ENCODE measurements around the gene GPR142.

GPR142 gene

GRCh38 chr17:74408815-74409214, 41.5 kb downstream of the GPR142 start:
- H3K27ac ChIP-seq (ENCODE audit: low read length) = no peak overlapping the region
- DNase-seq (no peak), ATAC-seq (ENCODE audit: insufficient read depth, low read depth) (no peak)
- no peak overlapping the region for H2AFZ ChIP-seq (ENCODE audit: low read depth, low read length)
- no peak overlapping the region for H3K4me3 ChIP-seq (ENCODE audit: low read depth in 1 of 2, low read length in 2 of 2)
- no peaks in the 10 kb centered on the region for H3K27me3 ChIP-seq (ENCODE audit: insufficient read depth, low read length, poor library complexity)
- no peaks in the 10 kb centered on the region for H3K36me3 ChIP-seq (ENCODE audit: insufficient read depth, low read length)
- no peaks in the 10 kb centered on the region for H4K20me1 ChIP-seq (ENCODE audit: insufficient read depth, low read length)
- H3K9ac ChIP-seq (ENCODE audit: low read depth, low read length) = no peak overlapping the region
- H3K79me2 ChIP-seq (ENCODE audit: insufficient read depth, low read length) = no peaks in the 10 kb centered on the region
- no peak for TF ChIP-seq CTCF (IDR thresholded peaks at IDR 0.05; ENCODE audit: borderline replicate concordance, extremely low read depth, low read length, poor library complexity, severe bottlenecking)
- TF ChIP-seq EZH2 (IDR thresholded peaks at IDR 0.05; ENCODE audit: borderline replicate concordance, low read depth, low read length, severe bottlenecking) = no peak
- H3K9me3 ChIP-seq (ENCODE audit: insufficient read depth, low read length, severe bottlenecking) = no peaks in the 10 kb centered on the region
- no peaks in the 10 kb centered on the region for H3K4me1 ChIP-seq (ENCODE audit: insufficient read depth, low read length)
- H3K4me2 ChIP-seq (ENCODE audit: insufficient read depth, low read length) = no peak overlapping the region

- ATAC-seq (ENCODE audit: insufficient read depth, low read depth) (no peak), DNase-seq (no peak)
- no peak overlapping the region for H2AFZ ChIP-seq (ENCODE audit: low read depth, low read length)
These were observed 42.7 kb downstream of the GPR142 start for GRCh38 chr17:74410001-74410443.

GRCh38 chr17:74412581-74412980, 45.3 kb downstream of the GPR142 start:
- H4K20me1 ChIP-seq (ENCODE audit: insufficient read depth, low read length) = no peaks in the 10 kb centered on the region
- no peak overlapping the region for H3K9ac ChIP-seq (ENCODE audit: low read depth, low read length)
- ATAC-seq (ENCODE audit: insufficient read depth, low read depth) (no peak), DNase-seq (no peak)
- H3K4me2 ChIP-seq (ENCODE audit: insufficient read depth, low read length) = no peak overlapping the region
- no peaks in the 10 kb centered on the region; the same call in 1 of the 2 replicates for H3K4me1 ChIP-seq (ENCODE audit: insufficient read depth, low read length)
- no peak for TF ChIP-seq EZH2 (IDR thresholded peaks at IDR 0.05; ENCODE audit: borderline replicate concordance, low read depth, low read length, severe bottlenecking)
- no peaks in the 10 kb centered on the region for H3K9me3 ChIP-seq (ENCODE audit: insufficient read depth, low read length, severe bottlenecking)
- no peak overlapping the region for H3K4me3 ChIP-seq (ENCODE audit: low read depth in 1 of 2, low read length in 2 of 2)
- H2AFZ ChIP-seq (ENCODE audit: low read depth, low read length) = no peak overlapping the region
- H3K27me3 ChIP-seq (ENCODE audit: insufficient read depth, low read length, poor library complexity) = no peaks in the 10 kb centered on the region
- no peaks in the 10 kb centered on the region for H3K79me2 ChIP-seq (ENCODE audit: insufficient read depth, low read length)
- no peak overlapping the region for H3K27ac ChIP-seq (ENCODE audit: low read length)
- no peaks in the 10 kb centered on the region for H3K36me3 ChIP-seq (ENCODE audit: insufficient read depth, low read length)

More at GRCh38 chr17:74410001-74410443, 42.7 kb downstream of the GPR142 start:
- H3K27me3 ChIP-seq (ENCODE audit: insufficient read depth, low read length, poor library complexity) = no peaks in the 10 kb centered on the region
- no peaks in the 10 kb centered on the region for H3K9me3 ChIP-seq (ENCODE audit: insufficient read depth, low read length, severe bottlenecking)
- no peak overlapping the region for H3K27ac ChIP-seq (ENCODE audit: low read length)
- no peak overlapping the region for H3K4me2 ChIP-seq (ENCODE audit: insufficient read depth, low read length)
- H3K36me3 ChIP-seq (ENCODE audit: insufficient read depth, low read length) = no peaks in the 10 kb centered on the region
- H3K9ac ChIP-seq (ENCODE audit: low read depth, low read length) = no peak overlapping the region
- no peaks in the 10 kb centered on the region for H3K4me1 ChIP-seq (ENCODE audit: insufficient read depth, low read length)
- no peak for TF ChIP-seq EZH2 (IDR thresholded peaks at IDR 0.05; ENCODE audit: borderline replicate concordance, low read depth, low read length, severe bottlenecking)
- no peak for TF ChIP-seq CTCF (IDR thresholded peaks at IDR 0.05; ENCODE audit: borderline replicate concordance, extremely low read depth, low read length, poor library complexity, severe bottlenecking)
- H4K20me1 ChIP-seq (ENCODE audit: insufficient read depth, low read length) = no peaks in the 10 kb centered on the region
- H3K79me2 ChIP-seq (ENCODE audit: insufficient read depth, low read length) = no peaks in the 10 kb centered on the region
- H3K4me3 ChIP-seq (ENCODE audit: low read depth in 1 of 2, low read length in 2 of 2) = no peak overlapping the region

- H3K9me3 ChIP-seq (ENCODE audit: insufficient read depth, low read length, severe bottlenecking) = no peaks in the 10 kb centered on the region
- H3K27ac ChIP-seq (ENCODE audit: low read length) = no peak overlapping the region
- H3K9ac ChIP-seq (ENCODE audit: low read depth, low read length) = no peak overlapping the region
- no peaks in the 10 kb centered on the region for H3K36me3 ChIP-seq (ENCODE audit: insufficient read depth, low read length)
- no peak for TF ChIP-seq CTCF (IDR thresholded peaks at IDR 0.05; ENCODE audit: borderline replicate concordance, extremely low read depth, low read length, poor library complexity, severe bottlenecking)
- TF ChIP-seq EZH2 (IDR thresholded peaks at IDR 0.05; ENCODE audit: borderline replicate concordance, low read depth, low read length, severe bottlenecking) = no peak
- H2AFZ ChIP-seq (ENCODE audit: low read depth, low read length) = no peak overlapping the region
- no peak for DNase-seq
- no peak overlapping the region for H3K4me3 ChIP-seq (ENCODE audit: low read depth in 1 of 2, low read length in 2 of 2)
- no peaks in the 10 kb centered on the region for H4K20me1 ChIP-seq (ENCODE audit: insufficient read depth, low read length)
- peaks cover 2% of the 10 kb centered on the region; the same call in 1 of the 2 replicates for H3K4me1 ChIP-seq (ENCODE audit: insufficient read depth, low read length)
- no peaks in the 10 kb centered on the region for H3K79me2 ChIP-seq (ENCODE audit: insufficient read depth, low read length)
- no peak overlapping the region for H3K4me2 ChIP-seq (ENCODE audit: insufficient read depth, low read length)
- H3K27me3 ChIP-seq (ENCODE audit: insufficient read depth, low read length, poor library complexity) = no peaks in the 10 kb centered on the region
- ATAC-seq (ENCODE audit: insufficient read depth, low read depth) = no peak
These were observed 46.2 kb downstream of the GPR142 start for GRCh38 chr17:74413491-74413890.
